T47D (cell line): ENCODE data around the gene ARID3B.

Experiments used
- DNase-seq, 2 experiments: peaks; one replicate each; pipeline versions ENCODE4 v3.0.0 to v3.0.0-alpha.2; 2011 to 2012; ENCODE audit warnings: low read depth in 1 of 2, low spot score in 1 of 2
- JUND ChIP-seq: IDR thresholded peaks from 2 replicates; pipeline ENCODE4 v1.6.1; 2012; ENCODE audit warnings: low read depth
- in situ Hi-C: cut with HindIII; loops from 2 replicates; pipeline ENCODE4 v1.10.0; 2016; ENCODE audit warnings: low sequenced_read_pairs, low pct_unique_long_range_greater_than_20kb

ARID3B gene

DNA sequence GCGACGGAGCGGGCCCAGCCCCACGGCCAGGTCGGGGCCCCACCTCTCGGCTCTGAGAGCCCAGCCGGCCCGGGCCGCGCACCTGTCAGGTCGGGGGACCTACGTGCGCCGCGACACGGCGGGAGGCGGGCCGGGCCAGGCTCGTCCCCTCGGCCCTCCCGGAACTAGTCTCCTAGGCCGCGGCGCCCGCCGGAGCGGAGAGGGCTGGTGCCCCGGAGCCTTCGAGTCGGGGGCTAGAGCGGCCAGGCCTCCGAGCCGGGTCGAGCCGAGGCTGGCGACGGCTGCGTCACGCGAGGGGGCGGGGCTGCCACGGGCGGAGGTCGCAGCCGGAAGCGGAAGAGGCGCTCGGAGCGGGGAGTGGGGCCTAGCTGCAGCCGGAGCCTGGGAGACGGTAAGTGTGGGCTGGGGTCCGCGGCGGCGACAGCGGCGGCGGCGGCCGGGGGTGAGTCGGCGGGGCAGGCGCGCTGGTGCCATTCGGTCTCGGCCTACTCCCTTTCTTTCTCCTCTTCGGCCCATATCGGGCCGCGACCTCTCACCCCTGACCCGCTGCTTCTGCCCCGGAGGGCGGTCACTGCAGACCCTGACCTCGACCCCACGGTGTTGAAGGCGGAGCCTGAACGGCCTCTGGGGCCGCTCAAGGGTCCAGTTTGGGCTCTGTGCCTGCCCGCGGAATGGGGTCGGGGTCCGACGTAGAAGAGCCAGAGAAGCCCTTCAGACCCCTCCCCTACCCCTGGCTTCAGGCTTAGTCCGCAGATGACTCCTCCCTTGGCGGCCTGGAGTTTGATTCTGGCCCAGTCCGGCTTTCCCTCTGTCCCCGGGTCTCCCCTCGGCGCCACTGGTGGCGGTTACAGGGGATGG is 74.7 kb downstream of the ARID3B start, which contains the start of gene CLK3:
TSS of gene CLK3 (plus strand) at position 329 of the 858 bp plus-strand sequence. CDS start 3,361 bp downstream, outside the sequence.
- no peak for TF ChIP-seq JUND
- in situ Hi-C loops = no loop called here
- DNase-seq = peak; percentile 92 to 95

DNA sequence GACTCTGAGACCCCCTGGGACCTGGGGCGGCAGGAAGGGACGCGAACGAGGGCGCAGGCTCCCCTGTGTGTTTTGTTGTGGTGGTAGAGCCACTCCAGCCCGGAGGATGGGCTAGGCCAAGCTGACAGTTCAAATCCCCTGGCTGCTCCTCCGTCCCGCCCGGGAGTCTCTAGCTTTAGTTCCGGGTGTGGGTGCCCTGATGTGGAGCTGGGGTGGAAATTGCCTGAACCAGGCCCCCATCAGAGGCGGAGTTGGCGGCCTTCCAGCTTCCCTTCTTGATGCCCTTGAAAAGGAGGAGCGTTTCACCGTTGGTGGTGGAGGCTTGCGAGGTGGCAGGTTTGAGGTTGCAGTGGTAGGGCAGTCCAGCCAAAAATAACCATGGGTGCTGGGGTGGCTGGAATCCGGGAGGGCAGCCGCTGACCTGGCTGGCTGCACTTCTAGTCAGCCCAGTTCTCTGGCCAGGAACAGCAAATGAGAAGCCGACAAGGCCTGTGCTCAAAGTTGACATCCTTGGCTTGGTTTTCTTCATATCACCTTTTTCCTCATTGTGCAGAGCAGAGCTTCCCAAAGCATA is 75.4 kb downstream of the ARID3B start:
- in situ Hi-C loops = no loop called here
- no peak for TF ChIP-seq JUND
- DNase-seq = peak; percentile 54 to 84

DNA sequence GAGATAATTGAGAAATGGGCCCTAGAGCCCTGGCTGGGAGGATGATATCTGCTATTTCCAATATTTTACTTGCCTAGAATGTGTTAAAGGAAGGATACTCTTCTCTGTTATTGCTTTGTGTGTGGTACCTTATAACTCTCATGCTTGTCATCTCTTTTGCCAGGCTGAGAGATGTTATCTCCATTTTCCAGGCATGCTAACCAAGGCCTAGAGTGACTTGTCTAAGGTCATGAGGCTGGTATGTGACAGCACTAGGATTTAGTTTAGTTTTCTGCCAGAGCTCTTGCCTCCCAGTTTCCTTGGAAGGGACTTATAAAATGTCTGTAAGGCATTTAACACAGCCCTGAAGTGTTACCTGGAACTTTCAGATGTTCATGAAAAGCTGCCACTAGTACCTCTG is 76.0 kb downstream of the ARID3B start:
- in situ Hi-C loops = no loop called here
- no peak for TF ChIP-seq JUND
- peak in 1 of 2 experiments; percentile 55 for DNase-seq

DNA sequence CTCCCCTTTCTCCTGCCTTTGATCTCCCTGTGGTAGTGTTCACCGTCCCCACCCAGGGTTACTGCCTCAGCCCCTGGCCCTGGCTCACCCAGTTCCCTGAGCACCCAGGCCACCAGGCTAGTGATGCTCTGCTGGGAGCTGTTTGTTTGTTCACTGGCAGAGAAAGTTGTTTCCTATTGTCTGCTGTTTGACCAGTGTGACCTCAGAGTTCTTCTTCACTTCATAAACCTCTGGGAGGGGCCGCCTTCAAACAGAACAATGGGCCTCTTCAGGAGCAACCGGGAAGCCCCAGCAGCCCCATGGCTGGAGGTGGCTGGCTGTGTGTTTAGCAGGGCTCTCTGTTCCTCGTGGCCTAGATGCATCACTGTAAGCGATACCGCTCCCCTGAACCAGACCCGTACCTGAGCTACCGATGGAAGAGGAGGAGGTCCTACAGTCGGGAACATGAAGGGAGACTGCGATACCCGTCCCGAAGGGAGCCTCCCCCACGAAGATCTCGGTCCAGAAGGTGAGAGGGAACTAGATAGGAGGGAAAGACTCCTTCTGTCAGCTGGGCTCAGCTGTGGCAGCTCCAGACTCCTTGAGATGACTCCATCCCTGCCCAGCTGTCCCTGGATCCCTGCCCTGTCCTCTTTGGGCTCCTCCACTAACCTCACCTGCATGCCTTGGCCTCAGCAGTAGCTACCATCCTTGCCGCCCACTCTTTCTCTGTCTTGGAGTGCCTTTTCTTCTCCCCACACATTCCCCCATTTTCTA is 78.0 kb downstream of the ARID3B start:
- in situ Hi-C loops = no loop called here
- no peak for TF ChIP-seq JUND
- no peak for DNase-seq

DNA sequence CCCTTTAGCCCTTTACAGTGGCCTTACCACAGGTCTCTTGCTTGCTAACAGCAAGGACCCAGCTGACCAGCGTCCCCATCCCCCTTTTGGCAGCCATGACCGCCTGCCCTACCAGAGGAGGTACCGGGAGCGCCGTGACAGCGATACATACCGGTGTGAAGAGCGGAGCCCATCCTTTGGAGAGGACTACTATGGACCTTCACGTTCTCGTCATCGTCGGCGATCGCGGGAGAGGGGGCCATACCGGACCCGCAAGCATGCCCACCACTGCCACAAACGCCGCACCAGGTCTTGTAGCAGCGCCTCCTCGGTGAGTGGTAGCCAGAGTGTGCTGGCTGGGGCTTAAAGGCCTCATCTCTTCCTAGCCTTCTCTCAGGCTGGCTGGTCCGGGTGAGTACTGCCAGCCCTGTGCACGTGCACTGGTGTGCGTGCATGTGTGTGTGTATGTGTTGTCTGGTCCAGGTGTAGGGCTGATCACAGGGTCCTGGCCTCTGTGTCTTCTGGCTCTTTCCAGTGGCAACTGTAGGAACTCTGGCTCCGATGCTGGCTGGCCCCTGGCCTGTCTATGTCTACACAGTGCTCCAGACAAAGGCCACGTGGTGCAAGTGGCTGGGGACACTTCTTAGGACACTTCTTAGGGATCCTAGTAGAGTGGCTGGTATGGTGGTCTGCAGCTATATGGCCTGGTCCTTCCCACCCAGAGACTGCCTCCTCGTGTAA is 79.1 kb downstream of the ARID3B start:
- DNase-seq = no peak
- TF ChIP-seq JUND = no peak
- in situ Hi-C loops = no loop called here

DNA sequence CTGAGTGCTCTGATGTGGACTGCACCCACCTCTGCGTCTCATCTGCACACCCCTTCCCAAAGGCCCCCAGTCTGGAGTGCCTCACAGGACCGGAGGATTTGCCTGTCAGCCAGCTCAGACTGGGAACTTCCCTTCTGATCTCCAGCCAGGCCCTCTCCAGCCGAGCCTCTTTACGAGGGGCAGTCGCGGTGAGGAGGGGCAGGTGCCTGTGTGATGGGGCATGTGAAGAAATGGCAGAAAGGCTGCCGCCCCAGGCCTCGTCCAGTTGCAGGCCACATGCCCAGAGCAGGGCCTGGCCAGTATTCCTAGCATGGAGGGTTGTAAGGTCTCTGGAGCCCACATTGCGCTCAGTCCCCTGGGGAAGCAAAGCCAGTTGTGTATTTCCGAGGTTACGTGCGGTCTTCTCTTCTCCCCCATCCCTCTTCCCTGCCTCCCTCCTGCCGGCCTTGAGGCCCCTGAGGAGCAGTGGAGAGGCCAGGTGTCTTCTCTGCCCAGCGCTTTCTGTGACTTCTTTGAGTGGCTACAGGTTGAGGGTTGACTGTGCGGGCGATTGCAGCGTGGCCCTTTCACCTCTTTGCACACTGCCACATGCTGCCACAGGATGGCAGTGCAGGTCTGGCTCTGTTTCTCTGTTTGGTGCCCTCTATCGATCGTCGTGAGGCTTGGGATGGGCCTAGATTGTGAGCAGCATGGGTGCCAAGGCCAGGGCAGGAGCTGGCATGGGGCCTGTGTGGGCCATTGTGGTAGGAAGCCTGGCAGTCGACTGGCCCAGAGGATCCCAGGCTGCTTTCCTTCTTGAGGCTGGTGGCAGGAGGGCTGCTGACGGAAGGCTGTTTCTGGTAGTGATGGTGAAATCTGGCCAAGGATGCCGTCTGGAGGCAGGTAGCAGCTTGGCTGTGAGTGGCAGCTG is 79.9 kb downstream of the ARID3B start:
- DNase-seq = peak; percentile 80 to 86
- TF ChIP-seq JUND = no peak
- in situ Hi-C loops = no loop called here

DNA sequence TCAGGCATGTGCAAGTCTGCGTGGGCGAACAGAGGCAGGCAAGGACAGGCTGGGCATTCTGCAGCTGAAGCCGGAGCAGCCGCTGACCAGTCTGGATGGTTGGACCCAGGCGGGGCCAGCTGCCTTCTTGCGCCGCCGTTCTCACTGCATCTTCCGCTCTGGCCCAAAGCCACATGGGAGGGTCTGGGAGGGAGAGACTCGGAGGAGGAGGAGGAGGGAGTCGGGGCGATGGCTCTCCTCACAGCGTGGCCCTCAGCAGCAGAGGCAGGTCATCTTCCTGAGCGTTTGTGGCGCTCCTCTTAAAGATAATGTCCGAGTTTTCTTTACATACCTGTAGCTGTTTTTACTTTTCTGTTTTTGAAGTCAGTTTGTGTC is 80.5 kb downstream of the ARID3B start:
- no peak for DNase-seq
- no peak for TF ChIP-seq JUND
- in situ Hi-C loops = no loop called here

DNA sequence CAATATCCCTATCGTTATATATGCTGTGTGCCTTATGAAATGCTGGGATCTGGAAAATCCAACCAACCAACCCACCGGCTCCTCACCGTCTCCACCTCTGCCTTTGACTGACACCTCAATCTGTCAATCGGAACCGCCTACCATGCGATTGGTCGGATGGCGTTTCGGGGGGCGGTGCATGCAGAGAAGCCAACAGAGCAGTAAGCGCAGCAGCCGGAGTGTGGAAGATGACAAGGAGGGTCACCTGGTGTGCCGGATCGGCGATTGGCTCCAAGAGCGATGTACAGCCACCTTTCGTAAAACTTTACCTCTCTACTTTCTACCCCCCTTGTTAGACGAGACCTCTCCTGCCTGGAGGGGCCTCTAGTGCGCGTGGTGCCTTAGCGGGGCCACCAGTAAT is 80.9 kb downstream of the ARID3B start:
- no peak for TF ChIP-seq JUND
- no peak for DNase-seq
- in situ Hi-C loops = no loop called here

DNA sequence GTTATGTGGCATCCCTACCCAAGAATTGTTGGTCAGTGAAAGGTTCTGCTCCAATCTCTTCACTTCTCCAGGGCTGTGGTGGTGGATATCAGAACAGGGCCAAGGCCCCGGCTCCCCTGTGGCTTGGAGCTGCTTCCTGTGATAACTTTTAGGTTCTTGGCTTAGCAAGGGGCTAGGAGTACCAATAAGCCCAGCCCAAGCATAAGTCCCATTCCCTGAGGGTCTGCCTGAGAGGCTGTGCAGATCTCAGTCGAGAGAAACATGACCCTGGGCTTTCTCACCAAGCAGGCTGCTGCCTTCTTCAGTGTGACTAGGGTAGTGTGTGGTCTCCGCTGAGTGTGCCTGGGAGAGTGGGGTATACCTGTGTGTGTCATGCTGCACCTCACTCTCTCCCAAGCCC is 81.7 kb downstream of the ARID3B start:
- no peak for TF ChIP-seq JUND
- no peak for DNase-seq
- in situ Hi-C loops = no loop called here

DNA sequence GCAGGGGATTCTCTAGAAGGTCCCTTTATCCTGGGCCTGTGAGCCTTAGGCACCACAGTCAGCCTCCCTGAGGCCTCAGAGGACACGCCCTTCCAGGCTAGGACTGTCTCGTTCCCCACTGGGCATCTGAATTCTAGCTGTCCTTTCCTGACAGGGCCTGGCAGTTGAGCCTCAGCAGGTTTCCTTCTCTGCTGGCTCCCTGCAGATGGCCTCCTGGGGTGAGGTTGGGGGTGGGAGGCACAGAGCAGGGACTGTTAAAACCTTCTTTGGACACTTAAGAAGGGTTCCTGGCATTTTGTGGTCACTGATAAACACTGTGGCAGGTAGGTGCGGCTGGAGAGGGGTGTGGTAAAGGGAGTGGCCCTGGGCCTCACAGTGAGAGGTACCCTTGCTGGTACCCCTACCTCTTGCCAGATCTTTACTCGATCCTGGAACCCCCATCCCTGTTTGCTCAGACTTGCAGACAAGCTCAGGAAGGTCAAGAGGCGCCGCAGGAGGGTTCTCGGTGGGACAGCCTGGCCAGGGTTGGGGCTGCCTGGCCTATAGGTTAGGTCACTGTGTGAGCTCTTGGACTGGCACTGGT is 83.1 kb downstream of the ARID3B start:
- no peak for TF ChIP-seq JUND
- DNase-seq = no peak
- in situ Hi-C loops = no loop called here

DNA sequence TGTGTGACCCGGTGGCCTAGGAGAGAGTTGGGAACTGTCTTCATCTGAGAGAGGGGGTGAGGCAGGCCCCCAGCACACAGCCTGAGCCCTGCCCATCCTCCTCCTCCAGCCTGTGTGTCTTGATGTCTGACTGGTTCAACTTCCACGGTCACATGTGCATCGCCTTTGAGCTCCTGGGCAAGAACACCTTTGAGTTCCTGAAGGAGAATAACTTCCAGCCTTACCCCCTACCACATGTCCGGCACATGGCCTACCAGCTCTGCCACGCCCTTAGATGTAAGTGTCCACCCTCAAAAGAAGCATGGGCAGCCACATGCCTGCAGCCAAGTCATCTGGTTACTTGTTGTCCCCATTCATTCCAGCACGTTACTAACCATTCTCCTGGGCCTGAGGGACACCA is 84.7 kb downstream of the ARID3B start:
- in situ Hi-C loops = no loop called here
- no peak for TF ChIP-seq JUND
- no peak for DNase-seq

DNA sequence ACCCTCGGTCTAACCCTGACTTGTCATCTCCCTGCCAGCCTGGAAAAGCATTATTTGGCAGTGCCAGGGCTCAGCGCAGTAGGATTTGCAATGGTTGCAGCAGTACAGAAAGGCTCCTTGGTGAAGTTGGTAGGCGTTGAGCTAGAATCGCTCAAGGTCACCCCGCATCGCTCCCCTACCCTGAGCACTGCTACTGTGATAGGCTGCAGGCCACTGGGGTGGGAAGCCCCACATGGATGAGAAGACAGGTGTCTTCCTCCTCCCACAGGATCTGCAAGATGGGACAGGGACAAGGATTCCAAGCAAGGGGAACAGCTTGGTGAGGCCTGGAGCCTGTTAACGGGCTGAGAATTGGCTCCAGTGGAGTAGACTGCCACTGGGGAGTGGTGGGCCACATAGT is 85.3 kb downstream of the ARID3B start:
- TF ChIP-seq JUND = no peak
- no peak for DNase-seq
- in situ Hi-C loops = no loop called here
